HepG2 (cell line): ENCODE results near the gene KSR1. TPM values are rescaled to one million over a fixed set of nuclear protein-coding genes. Genes with fewer than 3 reads are reported as not detected.

Experiments used
- ATAC-seq: fragments of 200-7000 bp; cut with Tn5 transposase; 3 replicates; pipeline ENCODE4 v1.9.1; 2020; ENCODE audit warnings: mild to moderate bottlenecking, moderate library complexity
- BruUV-seq: library from RNA; stranded (reverse); fragments of 400-500 nt; replicated peaks from 2 replicates; lab custom pipeline; 2021; lab: Mats Ljungman, UMichigan
- CTCF ChIA-PET: fragments of 300-600 bp; formaldehyde crosslinking; extraction: SDS; loops from one replicate; lab custom pipeline; 2021; ENCODE audit warnings: low total read pairs, inconsistent platforms, low intra/inter-chr PET ratio; lab: Yijun Ruan, JAX
- POLR2A ChIA-PET: fragments of 350-600 bp; sonication (Branson Sonifier 250); formaldehyde crosslinking; loops from one replicate; lab custom pipeline; 2020; ENCODE audit warnings: antibody characterized with exemption, inconsistent platforms; lab: Yijun Ruan, JAX
- DNase-seq: peaks from one replicate; pipeline ENCODE4 v3.0.0-alpha.2; 2015; ENCODE audit warnings: low spot score
- FAIRE-seq: peaks from 3 replicates; lab custom pipeline; 2011; peaks lifted over from hg19 to GRCh38; lab: Jason Lieb, UNC
- H2AFZ ChIP-seq: one replicate; pipeline ENCODE4 v1.6.1; 2011; ENCODE audit warnings: low read length, inconsistent platforms
- H3K27ac ChIP-seq: fragments of 300-600 bp; 3 replicates; pipeline ENCODE4 v1.8.0; 2011; ENCODE audit warnings: mixed run types, mild to moderate bottlenecking, mixed read lengths, low read length, inconsistent platforms; ENCODE audit not compliant: insufficient read depth; ENCODE audit errors: extremely low read length
- H3K27me3 ChIP-seq, 2 experiments: fragments of 200-600 bp in 1 of 2; 2 replicates in 1 of 2; 3 replicates in 1 of 2; pipeline versions ENCODE4 v1.6.0 to v1.8.0; 2011; ENCODE audit warnings: low read length in 2 of 2, mild to moderate bottlenecking in 2 of 2, moderate library complexity in 2 of 2, inconsistent platforms in 1 of 2; ENCODE audit not compliant: insufficient read depth in 2 of 2, control insufficient read depth in 1 of 2
- H3K36me3 ChIP-seq, 2 experiments: fragments of 200-600 bp in 1 of 2; replicated peaks in 1 of 2; 2 replicates in 1 of 2; 3 replicates in 1 of 2; pipeline versions ENCODE4 v1.5.1 to v1.8.0; 2011; ENCODE audit warnings: low read length in 2 of 2, inconsistent platforms in 1 of 2; ENCODE audit not compliant: insufficient read depth in 2 of 2, control insufficient read depth in 1 of 2
- H3K4me1 ChIP-seq: 2 replicates; pipeline ENCODE4 v1.5.1; 2012; ENCODE audit warnings: low read length, inconsistent platforms; ENCODE audit not compliant: insufficient read depth
- H3K4me2 ChIP-seq: 2 replicates; pipeline ENCODE4 v1.6.0; 2011; ENCODE audit warnings: low read depth, low read length, inconsistent platforms
- H3K4me3 ChIP-seq, 3 experiments: fragments of 200-600 bp in 1 of 3; sonication (generic), shearing (Covaris generic) in 1 of 3; replicated peaks in 1 of 3; 2 replicates each; pipeline ENCODE4 v1.5.1; 2011 to 2016; ENCODE audit warnings: low read length in 3 of 3, inconsistent platforms in 2 of 3, low read depth in 2 of 3, mild to moderate bottlenecking in 2 of 3, control low read depth in 1 of 3, mixed read lengths in 1 of 3; ENCODE audit not compliant: insufficient read depth in 1 of 3
- H3K79me2 ChIP-seq: one replicate; pipeline ENCODE4 v1.6.1; 2011; ENCODE audit warnings: low read length, inconsistent platforms; ENCODE audit not compliant: insufficient read depth
- H3K9ac ChIP-seq: 2 replicates; pipeline ENCODE4 v1.6.0; 2011; ENCODE audit warnings: mild to moderate bottlenecking, low read depth, low read length, inconsistent platforms; ENCODE audit not compliant: insufficient read depth
- H3K9me3 ChIP-seq: 2 replicates; pipeline ENCODE4 v1.5.1; 2012; ENCODE audit warnings: mild to moderate bottlenecking, low read length
- H4K20me1 ChIP-seq: 2 replicates; pipeline ENCODE4 v1.6.0; 2011; ENCODE audit warnings: inconsistent platforms, mild to moderate bottlenecking, low read length, moderate library complexity; ENCODE audit not compliant: insufficient read depth
- CREM ChIP-seq, 2 experiments: sonication (generic) in 1 of 2; formaldehyde crosslinking in 1 of 2; IDR thresholded peaks; 2 replicates each; pipeline versions ENCODE4 v1.4.0 to v1.6.1; 2016 to 2020; ENCODE audit warnings: antibody characterized with exemption in 1 of 2, mild to moderate bottlenecking in 1 of 2, missing genetic modification reagents in 1 of 2
- FOXM1 ChIP-seq: sonication (generic); formaldehyde crosslinking; IDR thresholded peaks from 2 replicates; pipeline ENCODE4 v1.5.0; 2020; ENCODE audit warnings: missing genetic modification reagents
- GABPB1 ChIP-seq: IDR thresholded peaks from 2 replicates; pipeline ENCODE4 v1.6.1; 2016; ENCODE audit warnings: mild to moderate bottlenecking, missing genetic modification reagents, moderate library complexity, missing compliant biosample characterization
- MAFF ChIP-seq: IDR thresholded peaks from 2 replicates; pipeline ENCODE4 v1.6.1; 2011; ENCODE audit warnings: low read depth, low read length, improper control_type of control experiment
- MAFK ChIP-seq, 2 experiments: IDR thresholded peaks in 1 of 2; conservative IDR thresholded peaks in 1 of 2; 2 replicates each; pipeline ENCODE4 v1.6.1; 2011; ENCODE audit warnings: improper control_type of control experiment in 2 of 2, low read length in 2 of 2
- NCOA5 ChIP-seq: sonication (generic); formaldehyde crosslinking; IDR thresholded peaks from 2 replicates; pipeline ENCODE4 v1.4.0; 2020; ENCODE audit warnings: missing genetic modification reagents
- TMF1 ChIP-seq: sonication (generic); formaldehyde crosslinking; IDR thresholded peaks from 2 replicates; pipeline ENCODE4 v1.8.1; 2022; ENCODE audit warnings: low read depth, missing genetic modification reagents
- TOPORS ChIP-seq: sonication (generic); formaldehyde crosslinking; IDR thresholded peaks from 2 replicates; pipeline ENCODE4 v1.8.0; 2023; ENCODE audit warnings: mild to moderate bottlenecking, missing genetic modification reagents
- ZNF160 ChIP-seq: sonication (generic); formaldehyde crosslinking; IDR thresholded peaks from 2 replicates; pipeline ENCODE4 v1.8.0; 2022; ENCODE audit warnings: mild to moderate bottlenecking, inconsistent platforms, missing genetic modification reagents
- ZNF260 ChIP-seq: sonication (generic); formaldehyde crosslinking; IDR thresholded peaks from 2 replicates; pipeline ENCODE4 v1.4.0; 2020; ENCODE audit warnings: missing genetic modification reagents, low read depth, mild to moderate bottlenecking, borderline replicate concordance
- ZNF326 ChIP-seq: sonication (generic); formaldehyde crosslinking; IDR thresholded peaks from 2 replicates; pipeline ENCODE4 v1.4.0; 2020; ENCODE audit warnings: missing genetic modification reagents, borderline replicate concordance
- ZNF720 ChIP-seq: sonication (generic); formaldehyde crosslinking; IDR thresholded peaks from 2 replicates; pipeline ENCODE4 v1.4.0; 2020; ENCODE audit warnings: missing genetic modification reagents
- ZNF768 ChIP-seq: sonication (generic); formaldehyde crosslinking; IDR thresholded peaks from 2 replicates; pipeline ENCODE4 v1.4.0; 2020; ENCODE audit warnings: missing genetic modification reagents
- ZNF788 ChIP-seq: sonication (generic); formaldehyde crosslinking; IDR thresholded peaks from 2 replicates; pipeline ENCODE4 v1.5.0; 2020; ENCODE audit warnings: mild to moderate bottlenecking, missing genetic modification reagents, borderline replicate concordance
- ZSCAN29 ChIP-seq: sonication (generic); formaldehyde crosslinking; conservative IDR thresholded peaks from 2 replicates; pipeline ENCODE4 v1.4.0; 2020; ENCODE audit warnings: mild to moderate bottlenecking, missing genetic modification reagents
- WGBS: methylation state at CpG from one replicate; pipeline ENCODE4 v1.1.6; 2017; ENCODE audit warnings: low lambda C conversion rate; 5-methylcytosine and 5-hydroxymethylcytosine counted together
- in situ Hi-C: cut with HindIII; loops from 2 replicates; pipeline ENCODE4 v1.10.0; 2017; ENCODE audit warnings: low pct_unique_long_range_greater_than_20kb; ENCODE audit not compliant: extremely low pct_ligation_motif_present
- intact Hi-C: fragments of 100-400 bp; cut with micrococcal nuclease; formaldehyde crosslinking; loops from one replicate; pipeline ENCODE4 v1.10.0; 2022; ENCODE audit not compliant: unreplicated experiment
- polyA plus RNA-seq, 8 experiments: library from polyadenylated mRNA; depleted of rRNA in 3 of 8; stranded (reverse) in 7 of 8; unstranded in 1 of 8; fragments of >200 nt; fragmentation: Illumina TruSeq in 4 of 8; extraction: Trizol in 4 of 8; gene quantifications; 2 replicates each; pipeline versions ENCODE4 v1.2.1 to v1.2.3, GENCODE V29; 2011 to 2016; ENCODE audit warnings: low read depth in 4 of 8, missing spikeins in 1 of 8, mixed read lengths in 1 of 8; ENCODE audit not compliant: insufficient read depth in 1 of 8
- total RNA-seq, 5 experiments: library from RNA; depleted of rRNA; stranded (reverse); fragments of >200 nt; fragmentation: Illumina TruSeq; extraction: Trizol; gene quantifications; 2 replicates each; pipeline ENCODE4 v1.2.3, GENCODE V29; 2016; ENCODE audit warnings: low read depth in 1 of 5
- TF ChIP-seq, protein P1 (sequence below), 2 experiments: fragments of 450-650 bp in 1 of 2; sonication (generic) in 1 of 2; formaldehyde crosslinking; IDR thresholded peaks; 2 replicates each; pipeline versions ENCODE4 v1.5.0 to v1.8.0; 2020 to 2022; ENCODE audit warnings: mild to moderate bottlenecking in 1 of 2, missing genetic modification reagents in 1 of 2
- TF ChIP-seq, protein P2 (sequence below): sonication (generic); formaldehyde crosslinking; IDR thresholded peaks from 2 replicates; pipeline ENCODE4 v1.4.0; 2020; ENCODE audit warnings: missing genetic modification reagents, mild to moderate bottlenecking, borderline replicate concordance

Gene KSR1
- total and polyA plus RNA-seq, 2 of the 13 experiments (the other 11 are each of a cell fraction or from before 2014, with no cell fraction given), result 10.1 to 16.6 TPM

DNA sequence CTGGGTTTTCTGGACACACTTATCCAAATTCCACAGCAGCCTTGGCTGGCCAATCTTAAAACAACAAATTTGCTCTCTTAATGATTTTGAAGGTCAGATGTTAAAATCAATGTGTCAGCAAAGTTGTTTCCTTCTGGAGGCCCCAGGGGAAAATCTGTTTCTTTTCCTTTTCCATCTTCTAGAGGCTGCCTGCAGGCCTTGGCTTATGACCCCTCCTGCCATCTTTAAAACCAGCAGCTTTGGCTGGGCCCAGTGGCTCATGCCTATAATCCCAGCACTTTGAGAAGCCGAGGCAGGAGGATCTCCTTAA lies 177.7 kb downstream of the KSR1 start:
- Histone ChIP-seq H3K9ac (no peak overlapping the region), H3K4me2 (peak overlapping the region; percentile 56), H3K36me3 (no peaks in the 10 kb centered on the region), H3K27me3 (no peaks in the 10 kb centered on the region), H4K20me1 (no peaks in the 10 kb centered on the region), H3K79me2 (no peaks in the 10 kb centered on the region), H3K27ac (no peak overlapping the region), H3K4me3 (no peak overlapping the region), H3K9me3 (no peaks in the 10 kb centered on the region), H3K4me1 (peaks cover 22% of the 10 kb centered on the region), H2AFZ (no peak overlapping the region)
- ChIA-PET CTCF (no interaction called here), POLR2A (no interaction called here)
- DNase-seq, result no peak
- TF ChIP-seq, protein P1, sequence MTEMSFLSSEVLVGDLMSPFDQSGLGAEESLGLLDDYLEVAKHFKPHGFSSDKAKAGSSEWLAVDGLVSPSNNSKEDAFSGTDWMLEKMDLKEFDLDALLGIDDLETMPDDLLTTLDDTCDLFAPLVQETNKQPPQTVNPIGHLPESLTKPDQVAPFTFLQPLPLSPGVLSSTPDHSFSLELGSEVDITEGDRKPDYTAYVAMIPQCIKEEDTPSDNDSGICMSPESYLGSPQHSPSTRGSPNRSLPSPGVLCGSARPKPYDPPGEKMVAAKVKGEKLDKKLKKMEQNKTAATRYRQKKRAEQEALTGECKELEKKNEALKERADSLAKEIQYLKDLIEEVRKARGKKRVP (CRISPR knock-in tag; IDR thresholded peaks at IDR 0.05), result no peak
- TF ChIP-seq MAFF (peak; percentile 63), MAFK (conservative IDR thresholded peaks at IDR 0.05 in 1 of 2, IDR thresholded peaks at IDR 0.05 in 1 of 2; ENCODE audit: low read length in 2 of 2) (peak; percentile 40 to 73)
- FAIRE-seq, result no peak
- intact Hi-C loops, result no loop called here
- in situ Hi-C loops, result no loop called here
- BruUV-seq, result no TSS peak
- ATAC-seq, result no peak
- 100% methylated on average over 1 of the region's 1 CpG for WGBS

DNA sequence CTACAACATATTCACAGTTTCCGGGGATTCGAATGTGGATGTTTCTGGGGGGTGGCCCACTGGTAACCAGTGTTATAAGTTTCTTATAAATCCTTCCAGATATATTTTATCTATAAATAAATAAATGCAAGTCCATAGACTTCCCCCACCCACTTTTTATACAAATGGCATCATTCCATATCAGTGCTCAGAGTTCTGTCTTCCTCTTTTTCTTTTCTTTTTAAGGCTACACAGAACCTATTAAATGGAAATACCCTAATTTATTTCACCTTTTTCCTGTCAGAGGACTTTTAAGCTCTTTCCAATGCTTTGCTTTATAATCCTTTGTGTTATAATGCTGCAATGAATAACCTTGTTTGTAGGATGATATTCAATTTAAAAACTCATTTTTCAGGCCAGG lies 178.5 kb downstream of the KSR1 start:
- Histone ChIP-seq H4K20me1 (no peaks in the 10 kb centered on the region), H3K4me2 (no peak overlapping the region), H3K9ac (no peak overlapping the region), H2AFZ (no peak overlapping the region), H3K27me3 (no peaks in the 10 kb centered on the region), H3K9me3 (no peaks in the 10 kb centered on the region), H3K27ac (no peak overlapping the region), H3K36me3 (no peaks in the 10 kb centered on the region), H3K4me3 (no peak overlapping the region), H3K79me2 (no peaks in the 10 kb centered on the region), H3K4me1 (peaks cover 26% of the 10 kb centered on the region)
- intact Hi-C loops, result no loop called here
- FAIRE-seq (no peak), ATAC-seq (no peak), DNase-seq (no peak)
- ChIA-PET CTCF (no interaction called here), POLR2A (no interaction called here)
- BruUV-seq, result no TSS peak
- WGBS, result 100% methylated on average over 2 of the region's 2 CpGs
- in situ Hi-C loops, result no loop called here
- TF ChIP-seq ZNF260 (CRISPR knock-in tag) (no peak), NCOA5 (CRISPR knock-in tag) (no peak), ZNF768 (CRISPR knock-in tag) (no peak), TMF1 (CRISPR knock-in tag) (no peak), ZNF160 (no peak), ZSCAN29 (CRISPR knock-in tag) (no peak), GABPB1 (no peak), CREM (IDR thresholded peaks at IDR 0.05) (no peak), CREM (CRISPR knock-in tag; IDR thresholded peaks at IDR 0.05) (no peak), FOXM1 (CRISPR knock-in tag) (no peak), ZNF788 (no peak), TOPORS (CRISPR knock-in tag) (no peak), ZNF720 (CRISPR knock-in tag) (no peak), ZNF326 (CRISPR knock-in tag) (no peak)
- TF ChIP-seq, protein P2, sequence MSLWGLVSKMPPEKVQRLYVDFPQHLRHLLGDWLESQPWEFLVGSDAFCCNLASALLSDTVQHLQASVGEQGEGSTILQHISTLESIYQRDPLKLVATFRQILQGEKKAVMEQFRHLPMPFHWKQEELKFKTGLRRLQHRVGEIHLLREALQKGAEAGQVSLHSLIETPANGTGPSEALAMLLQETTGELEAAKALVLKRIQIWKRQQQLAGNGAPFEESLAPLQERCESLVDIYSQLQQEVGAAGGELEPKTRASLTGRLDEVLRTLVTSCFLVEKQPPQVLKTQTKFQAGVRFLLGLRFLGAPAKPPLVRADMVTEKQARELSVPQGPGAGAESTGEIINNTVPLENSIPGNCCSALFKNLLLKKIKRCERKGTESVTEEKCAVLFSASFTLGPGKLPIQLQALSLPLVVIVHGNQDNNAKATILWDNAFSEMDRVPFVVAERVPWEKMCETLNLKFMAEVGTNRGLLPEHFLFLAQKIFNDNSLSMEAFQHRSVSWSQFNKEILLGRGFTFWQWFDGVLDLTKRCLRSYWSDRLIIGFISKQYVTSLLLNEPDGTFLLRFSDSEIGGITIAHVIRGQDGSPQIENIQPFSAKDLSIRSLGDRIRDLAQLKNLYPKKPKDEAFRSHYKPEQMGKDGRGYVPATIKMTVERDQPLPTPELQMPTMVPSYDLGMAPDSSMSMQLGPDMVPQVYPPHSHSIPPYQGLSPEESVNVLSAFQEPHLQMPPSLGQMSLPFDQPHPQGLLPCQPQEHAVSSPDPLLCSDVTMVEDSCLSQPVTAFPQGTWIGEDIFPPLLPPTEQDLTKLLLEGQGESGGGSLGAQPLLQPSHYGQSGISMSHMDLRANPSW (CRISPR knock-in tag), result no peak
